Small intestine (tissue), 7 donors: ENCODE measurements around the gene AMPH. TPM values are rescaled to one million over a fixed set of nuclear protein-coding genes. Genes with fewer than 3 reads are reported as not detected.

Source experiments
- DNase-seq, 2 donors: peaks; one replicate each; pipeline versions ENCODE4 v3.0.0 to v3.0.0-alpha.2; 2013
- FAIRE-seq: peaks from 2 replicates; lab custom pipeline; 2012; peaks lifted over from hg19 to GRCh38; lab: Jason Lieb, UNC
- H3K27ac ChIP-seq, 3 donors: one replicate each; pipeline ENCODE4 v1.5.1; 2013; ENCODE audit warnings: low read length in 2 of 3, mild to moderate bottlenecking in 2 of 3, control low read depth in 1 of 3, inconsistent platforms in 1 of 3, low read depth in 1 of 3, moderate library complexity in 1 of 3
- H3K27me3 ChIP-seq, 3 donors: one replicate each; pipeline ENCODE4 v1.6.1; 2013; ENCODE audit warnings: low read length in 3 of 3, inconsistent platforms in 1 of 3; ENCODE audit not compliant: control insufficient read depth in 3 of 3, insufficient read depth in 3 of 3
- H3K36me3 ChIP-seq, 3 donors: one replicate each; pipeline ENCODE4 v1.6.1; 2013; ENCODE audit warnings: low read length in 3 of 3, inconsistent platforms in 1 of 3, low read depth in 1 of 3, mild to moderate bottlenecking in 1 of 3, moderate library complexity in 1 of 3; ENCODE audit not compliant: control insufficient read depth in 3 of 3, insufficient read depth in 2 of 3
- H3K4me1 ChIP-seq, 3 donors: one replicate each; pipeline ENCODE4 v1.6.1; 2013; ENCODE audit warnings: low read length in 2 of 3, inconsistent platforms in 1 of 3, low read depth in 1 of 3, mild to moderate bottlenecking in 1 of 3, moderate library complexity in 1 of 3; ENCODE audit not compliant: control insufficient read depth in 3 of 3, insufficient read depth in 2 of 3
- H3K4me3 ChIP-seq, 3 donors: one replicate each; pipeline ENCODE4 v1.5.1; 2013; ENCODE audit warnings: low read length in 3 of 3, control low read depth in 1 of 3, inconsistent platforms in 1 of 3, low read depth in 1 of 3, mild to moderate bottlenecking in 1 of 3, moderate library complexity in 1 of 3
- H3K9me3 ChIP-seq, 2 donors: one replicate each; pipeline ENCODE4 v1.6.1; 2013; ENCODE audit warnings: low read depth in 1 of 2, low read length in 1 of 2; ENCODE audit not compliant: control insufficient read depth in 2 of 2, insufficient read depth in 1 of 2
- WGBS, 3 donors: extraction: QIAGEN DNeasy Blood & Tissue Kit; methylation state at CpG; one replicate each; pipeline ENCODE4 v1.1.7; 2013; 5-methylcytosine and 5-hydroxymethylcytosine counted together
- polyA plus RNA-seq, 4 donors: library from polyadenylated mRNA; stranded (reverse) in 3 of 4; unstranded in 1 of 4; fragments of 200-250 nt in 3 of 4; fragments of 120-200 nt in 1 of 4; gene quantifications; one replicate each; pipeline versions ENCODE4 v1.2.1 to v1.2.3, GENCODE V29; 2013
- donor health status: healthy with polysubstance abuse.
- donor health status: control.
- donor health status: control.
- donor health status: Bipolar disorder and iron deficiency.
- donor health status: healthy.

Gene AMPH
- polyA plus RNA-seq, 4 donors, result 0.54 to 2.7 (median 1.6) TPM; not detected in 1

DNA sequence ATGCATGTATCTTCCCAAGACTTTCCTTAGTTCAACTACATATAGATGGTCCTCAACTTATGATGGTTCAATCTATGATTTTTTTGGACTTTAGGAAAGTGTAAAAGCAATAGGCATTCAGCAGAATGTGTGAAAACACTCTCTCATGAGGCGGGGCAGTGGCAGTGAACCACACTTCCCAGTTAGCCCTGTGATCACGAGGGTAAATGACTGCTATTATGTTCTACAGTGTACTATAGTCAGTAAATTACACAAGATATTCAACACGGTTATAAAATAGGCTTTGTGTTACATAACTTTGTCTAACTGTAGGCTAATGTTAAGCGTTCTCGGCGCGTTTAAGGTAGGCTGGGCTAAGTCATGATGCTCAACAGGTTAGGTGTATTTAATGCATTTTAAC lies 169.3 kb downstream of the AMPH start:
- no peaks in the 10 kb centered on the region for H3K4me1 ChIP-seq
- no peaks in the 10 kb centered on the region for H3K36me3 ChIP-seq
- no peak overlapping the region for H3K27ac ChIP-seq
- H3K4me3 ChIP-seq, result no peak overlapping the region
- 76 to 91% (median 81%) methylated on average over 7 of the region's 7 CpGs for whole genome bisulfite sequencing, 3 donors
- FAIRE-seq, result no peak
- H3K27me3 ChIP-seq, result no peaks in the 10 kb centered on the region
- H3K9me3 ChIP-seq, result no peaks in the 10 kb centered on the region
- DNase-seq, result no peak

DNA sequence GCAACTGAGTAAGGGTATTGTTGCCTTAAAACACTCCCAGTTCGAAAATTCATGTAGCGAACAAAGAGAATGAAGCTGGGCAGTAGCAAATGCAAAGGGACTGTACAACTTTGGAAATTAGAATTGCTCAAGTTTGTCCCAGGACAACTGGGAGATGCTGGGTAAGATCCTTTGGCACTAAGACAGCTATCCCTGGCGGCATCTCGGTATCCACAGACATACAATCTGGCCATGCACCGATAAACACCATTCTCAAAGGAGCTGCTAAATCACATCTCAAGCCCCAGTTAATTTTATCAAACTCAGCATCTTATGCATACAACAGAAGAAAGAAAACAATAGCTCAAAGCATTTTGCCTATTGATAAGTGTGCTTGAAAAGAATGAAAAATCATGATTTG lies 177.3 kb downstream of the AMPH start:
- FAIRE-seq (no peak), DNase-seq (no peak)
- WGBS, 3 donors, result 83 to 87% (median 86%) methylated on average over 5 of the region's 5 CpGs
- H3K27me3 ChIP-seq, result no peaks in the 10 kb centered on the region
- H3K4me1 ChIP-seq, result peaks cover 0 to 5% (median 0%) of the 10 kb centered on the region in 3 donors
- H3K4me3 ChIP-seq, result no peak overlapping the region
- no peak overlapping the region for H3K27ac ChIP-seq
- no peaks in the 10 kb centered on the region for H3K36me3 ChIP-seq
- H3K9me3 ChIP-seq, result no peaks in the 10 kb centered on the region

DNA sequence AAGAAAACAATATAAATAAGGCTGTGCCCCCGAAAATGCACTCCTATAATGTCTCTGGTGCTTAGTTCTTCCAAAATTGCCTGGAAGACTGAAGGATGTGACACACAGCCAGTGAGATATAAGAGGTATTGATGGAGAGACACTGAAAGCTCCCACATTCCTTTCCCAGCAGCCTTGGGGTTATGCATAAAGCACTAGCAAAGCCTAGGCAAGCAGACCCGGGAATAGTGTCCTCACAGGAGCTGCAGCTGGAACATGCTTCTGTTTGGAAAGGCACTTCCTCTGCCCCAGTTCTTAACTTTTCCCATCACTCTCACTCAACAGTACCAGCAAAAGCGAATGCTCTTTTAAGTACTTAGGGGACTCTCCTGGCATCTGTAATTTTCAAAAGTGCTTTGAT lies 178.0 kb downstream of the AMPH start:
- Histone ChIP-seq H3K36me3 (no peaks in the 10 kb centered on the region), H3K27me3 (no peaks in the 10 kb centered on the region), H3K9me3 (no peaks in the 10 kb centered on the region), H3K27ac (no peak overlapping the region), H3K4me3 (no peak overlapping the region), H3K4me1 (peaks cover 0 to 5% (median 0%) of the 10 kb centered on the region in 3 donors)
- DNase-seq, result no peak
- WGBS, 3 donors, result 35 to 46% (median 43%) methylated on average over 3 of the region's 3 CpGs
- FAIRE-seq, result no peak

GRCh38 chr7:38452681-38453108 lies 178.5 kb downstream of the AMPH start:
- no peaks in the 10 kb centered on the region for H3K9me3 ChIP-seq
- H3K4me1 ChIP-seq, result peaks cover 0 to 5% (median 0%) of the 10 kb centered on the region in 3 donors
- WGBS, 3 donors, result 66 to 84% (median 83%) methylated on average over 1 of the region's 1 CpG
- no peaks in the 10 kb centered on the region for H3K27me3 ChIP-seq
- H3K4me3 ChIP-seq, result no peak overlapping the region
- no peaks in the 10 kb centered on the region for H3K36me3 ChIP-seq
- H3K27ac ChIP-seq, result no peak overlapping the region
- DNase-seq, result no peak
- FAIRE-seq, result no peak

DNA sequence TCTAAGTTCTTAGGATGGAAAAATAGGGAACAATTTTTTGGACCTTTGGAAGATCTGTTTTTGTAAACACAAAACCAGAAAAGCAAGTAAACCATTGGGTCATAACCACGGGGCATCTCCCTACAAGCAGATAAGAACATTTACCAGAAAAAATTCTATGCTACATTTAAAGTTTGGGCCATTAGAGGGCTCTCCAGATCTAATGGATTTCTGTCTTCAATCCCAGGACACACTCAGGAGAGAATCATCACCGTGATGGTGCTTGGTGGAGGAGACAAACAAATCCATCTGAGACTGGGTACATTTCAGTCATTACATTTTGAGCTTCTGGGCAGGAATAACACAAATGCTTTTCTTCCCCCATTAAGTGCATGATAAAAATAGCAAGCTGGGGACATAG lies 179.3 kb downstream of the AMPH start:
- H3K27me3 ChIP-seq, result no peaks in the 10 kb centered on the region
- H3K4me3 ChIP-seq, result no peak overlapping the region
- peaks cover 0 to 5% (median 0%) of the 10 kb centered on the region in 3 donors for H3K4me1 ChIP-seq
- FAIRE-seq (no peak), DNase-seq (no peak)
- 0 to 12% (median 5%) methylated on average over 2 of the region's 2 CpGs for WGBS, 3 donors
- H3K9me3 ChIP-seq, result no peaks in the 10 kb centered on the region
- H3K36me3 ChIP-seq, result no peaks in the 10 kb centered on the region
- no peak overlapping the region for H3K27ac ChIP-seq

DNA sequence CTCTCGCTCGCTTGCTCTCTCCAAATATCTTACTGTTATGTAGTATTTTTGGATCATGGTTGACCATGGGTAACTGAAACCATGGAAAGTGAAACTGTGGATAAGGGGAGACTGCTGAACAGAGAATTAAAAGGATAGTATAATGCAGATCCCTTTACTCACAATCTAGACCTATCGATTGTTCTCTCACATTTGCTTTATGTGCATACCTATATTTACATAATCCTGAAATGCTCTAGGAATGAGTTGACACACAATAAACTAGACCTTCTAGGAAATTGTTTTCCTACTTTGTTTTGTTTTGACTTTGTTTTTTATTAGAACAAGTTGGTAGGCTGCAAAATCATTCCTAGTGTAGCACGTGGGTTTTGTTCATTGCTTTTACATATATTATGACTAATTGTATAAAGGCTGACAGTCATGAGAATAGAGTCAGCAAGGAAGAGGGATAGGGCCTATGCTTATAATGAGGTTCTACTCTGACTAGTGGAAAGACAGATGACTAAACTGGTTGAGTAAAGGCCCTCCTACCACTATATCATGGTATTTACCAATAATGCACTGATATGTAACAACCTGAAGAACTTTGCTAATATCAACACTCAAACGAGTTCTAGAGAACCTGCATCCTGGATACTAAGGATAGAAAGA lies 182.5 kb downstream of the AMPH start:
- DNase-seq (no peak), FAIRE-seq (no peak)
- Histone ChIP-seq H3K36me3 (no peaks in the 10 kb centered on the region), H3K4me1 (peaks cover 0 to 5% (median 0%) of the 10 kb centered on the region in 3 donors), H3K27ac (no peak overlapping the region), H3K9me3 (no peaks in the 10 kb centered on the region), H3K4me3 (no peak overlapping the region), H3K27me3 (no peaks in the 10 kb centered on the region)
- WGBS, 3 donors, result 73 to 83% (median 77%) methylated on average over 5 of the region's 5 CpGs

DNA sequence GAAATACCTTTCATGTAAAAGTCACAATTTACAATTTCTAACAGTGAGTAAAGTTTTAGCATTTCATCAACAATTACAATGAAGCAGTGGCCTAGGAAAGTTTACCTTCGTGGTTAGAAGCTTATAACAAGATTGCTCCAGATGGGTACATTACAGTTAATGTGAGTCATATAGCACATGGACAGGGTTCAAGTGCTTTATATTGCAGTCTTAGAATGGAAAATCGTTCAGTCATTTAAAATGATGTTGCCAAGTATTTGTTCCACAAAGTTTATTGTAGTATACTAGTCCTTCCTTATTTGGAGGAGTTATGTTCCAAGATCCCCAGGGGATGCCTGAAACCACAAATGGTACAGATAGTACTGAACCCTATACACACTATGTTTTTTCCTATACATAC lies 183.1 kb downstream of the AMPH start:
- Histone ChIP-seq H3K4me3 (no peak overlapping the region), H3K4me1 (peaks cover 0 to 3% (median 0%) of the 10 kb centered on the region in 3 donors), H3K36me3 (no peaks in the 10 kb centered on the region), H3K9me3 (no peaks in the 10 kb centered on the region), H3K27ac (no peak overlapping the region), H3K27me3 (no peaks in the 10 kb centered on the region)
- no peak for DNase-seq
- no peak for FAIRE-seq
- 36 to 62% (median 50%) methylated on average over 2 of the region's 2 CpGs for WGBS, 3 donors

DNA sequence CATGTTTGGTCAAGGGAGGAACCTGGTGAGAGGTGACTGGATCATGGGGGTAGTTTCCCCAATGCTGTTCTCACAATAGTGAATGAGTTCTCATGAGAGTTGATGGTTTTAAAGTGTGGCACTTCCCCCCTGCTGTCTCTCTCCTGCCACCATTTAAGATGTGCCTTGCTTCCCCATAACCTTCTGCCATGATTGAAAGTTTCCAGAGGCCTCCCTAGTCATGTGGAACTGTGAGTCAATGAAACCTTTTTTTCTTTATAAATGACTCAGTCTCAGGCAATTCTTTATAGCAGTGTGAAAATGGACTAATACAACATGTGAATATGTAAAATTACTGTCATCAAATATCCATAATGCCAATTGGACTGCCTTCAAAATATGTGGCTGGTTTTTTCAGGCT lies 192.2 kb downstream of the AMPH start:
- FAIRE-seq, result no peak
- no peaks in the 10 kb centered on the region for H3K4me1 ChIP-seq

GRCh38 chr7:38432671-38433070 lies 198.5 kb downstream of the AMPH start:
- Histone ChIP-seq H3K27me3 (no peaks in the 10 kb centered on the region), H3K9me3 (no peaks in the 10 kb centered on the region), H3K36me3 (no peaks in the 10 kb centered on the region), H3K27ac (no peak overlapping the region), H3K4me3 (no peak overlapping the region), H3K4me1 (no peaks in the 10 kb centered on the region)
- FAIRE-seq (no peak), DNase-seq (no peak)
- 65 to 84% (median 77%) methylated on average over 3 of the region's 3 CpGs for WGBS, 3 donors

More for the DNA sequence above, 192.2 kb downstream of the AMPH start:
- H3K4me3 ChIP-seq, result no peak overlapping the region
- H3K27me3 ChIP-seq, result no peaks in the 10 kb centered on the region
- no peaks in the 10 kb centered on the region for H3K36me3 ChIP-seq
- no peaks in the 10 kb centered on the region for H3K9me3 ChIP-seq
- H3K27ac ChIP-seq, result no peak overlapping the region
- no peak for DNase-seq
